Endothelial cell (in vitro differentiated cells): Measurements from ENCODE around the gene A1BG. TPM values are rescaled to one million over a fixed set of nuclear protein-coding genes. Genes with fewer than 3 reads are reported as not detected.
A peak's percentile ranks its signal among the peaks of the same experiment; 100 is the strongest.
"Not testable (repeated sequence)": the region's sequence is repeated elsewhere in the genome, so short reads cannot be mapped to it uniquely, and the experiment has no call there.

Source experiments
- DNase-seq: peaks from one replicate; pipeline ENCODE4 v3.0.0; 2021; ENCODE audit warnings: low spot score
- H3K27ac Mint-ChIP-seq: one replicate; pipeline ENCODE4 v1.8.0; 2021; ENCODE audit warnings: mixed read lengths, inconsistent platforms; ENCODE audit not compliant: unreplicated experiment
- H3K27me3 Mint-ChIP-seq: one replicate; pipeline ENCODE4 v1.8.0; 2021; ENCODE audit warnings: mild to moderate bottlenecking, moderate library complexity, mixed read lengths, inconsistent platforms; ENCODE audit not compliant: unreplicated experiment
- H3K36me3 Mint-ChIP-seq: one replicate; pipeline ENCODE4 v1.8.0; 2021; ENCODE audit warnings: mild to moderate bottlenecking, low read depth, mixed read lengths, inconsistent platforms; ENCODE audit not compliant: unreplicated experiment
- H3K4me1 Mint-ChIP-seq: one replicate; pipeline ENCODE4 v1.8.0; 2021; ENCODE audit warnings: mild to moderate bottlenecking, mixed read lengths, inconsistent platforms; ENCODE audit not compliant: unreplicated experiment
- H3K4me3 Mint-ChIP-seq: one replicate; pipeline ENCODE4 v1.8.0; 2021; ENCODE audit warnings: mild to moderate bottlenecking, mixed read lengths, inconsistent platforms; ENCODE audit not compliant: unreplicated experiment
- H3K9me3 Mint-ChIP-seq: one replicate; pipeline ENCODE4 v1.8.0; 2021; ENCODE audit warnings: mixed read lengths, inconsistent platforms; ENCODE audit not compliant: unreplicated experiment
- total RNA-seq: library from RNA; stranded (reverse); fragmentation: NEBNext Ultra II Directional; extraction: Animal tissue kit (Norgen Biotek cat#: 25700); gene quantifications from one replicate; pipeline ENCODE4 v1.2.1, GENCODE V29; 2021; ENCODE audit not compliant: unreplicated experiment
- TF ChIP-seq, protein P1 (sequence below): fragments of 200-600 bp; sonication (generic); IDR thresholded peaks from one replicate; pipeline ENCODE4 v1.5.0; 2021; ENCODE audit warnings: antibody characterized with exemption; ENCODE audit not compliant: unreplicated experiment

The A1BG gene
- total RNA-seq, 1 donor from 2014 or later = 41.9 TPM

DNA sequence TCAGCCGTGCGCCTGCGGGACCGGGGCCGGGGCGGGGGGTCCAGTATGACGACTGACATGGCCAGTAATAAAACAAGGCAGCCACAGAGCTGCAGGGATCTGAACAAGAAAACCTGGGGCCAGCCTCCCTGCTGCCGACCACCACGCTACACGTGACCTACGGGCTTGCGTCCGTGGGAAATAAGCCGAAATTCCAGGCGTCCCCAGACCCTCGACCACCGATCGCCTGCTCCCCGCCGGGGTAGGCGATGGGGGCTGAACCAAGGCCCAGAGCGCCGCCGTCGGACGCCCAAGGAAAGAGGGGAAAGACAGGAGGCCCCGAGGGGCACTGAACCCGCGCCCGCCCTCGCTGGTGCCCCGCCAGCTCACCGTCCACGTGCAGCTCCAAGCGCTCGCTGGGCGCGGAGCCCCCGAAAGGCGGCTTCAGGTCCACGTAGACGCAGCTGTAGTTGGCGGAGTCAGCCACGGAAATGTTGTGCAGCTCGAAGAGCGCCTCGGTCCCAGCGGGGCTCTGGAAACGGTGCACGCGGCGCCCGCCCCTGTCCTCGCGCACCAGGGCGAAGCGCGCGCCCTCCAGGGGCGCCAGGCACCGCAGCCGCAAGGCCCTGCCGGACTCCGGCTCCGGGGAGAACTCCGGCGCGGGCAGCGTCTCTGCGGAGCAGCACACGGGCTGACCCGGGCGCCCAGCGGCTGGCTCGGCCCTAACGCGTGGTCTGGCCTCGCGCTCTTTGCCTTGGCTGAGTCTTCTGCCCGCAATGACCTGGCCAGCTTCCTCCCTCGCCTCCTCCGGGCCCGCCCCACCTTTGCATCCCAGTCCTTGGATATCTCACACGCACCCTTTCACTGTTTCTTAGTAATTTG lies 3.1 kb downstream of the A1BG start:
- no peak for DNase-seq
- peaks cover 12% of the 10 kb centered on the region for H3K36me3 Mint-ChIP-seq
- peaks cover 12% of the 10 kb centered on the region for H3K4me1 Mint-ChIP-seq
- TF ChIP-seq, protein P1, sequence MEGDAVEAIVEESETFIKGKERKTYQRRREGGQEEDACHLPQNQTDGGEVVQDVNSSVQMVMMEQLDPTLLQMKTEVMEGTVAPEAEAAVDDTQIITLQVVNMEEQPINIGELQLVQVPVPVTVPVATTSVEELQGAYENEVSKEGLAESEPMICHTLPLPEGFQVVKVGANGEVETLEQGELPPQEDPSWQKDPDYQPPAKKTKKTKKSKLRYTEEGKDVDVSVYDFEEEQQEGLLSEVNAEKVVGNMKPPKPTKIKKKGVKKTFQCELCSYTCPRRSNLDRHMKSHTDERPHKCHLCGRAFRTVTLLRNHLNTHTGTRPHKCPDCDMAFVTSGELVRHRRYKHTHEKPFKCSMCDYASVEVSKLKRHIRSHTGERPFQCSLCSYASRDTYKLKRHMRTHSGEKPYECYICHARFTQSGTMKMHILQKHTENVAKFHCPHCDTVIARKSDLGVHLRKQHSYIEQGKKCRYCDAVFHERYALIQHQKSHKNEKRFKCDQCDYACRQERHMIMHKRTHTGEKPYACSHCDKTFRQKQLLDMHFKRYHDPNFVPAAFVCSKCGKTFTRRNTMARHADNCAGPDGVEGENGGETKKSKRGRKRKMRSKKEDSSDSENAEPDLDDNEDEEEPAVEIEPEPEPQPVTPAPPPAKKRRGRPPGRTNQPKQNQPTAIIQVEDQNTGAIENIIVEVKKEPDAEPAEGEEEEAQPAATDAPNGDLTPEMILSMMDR = no peak
- no peak overlapping the region for H3K27ac Mint-ChIP-seq
- no peak overlapping the region for H3K4me3 Mint-ChIP-seq
- H3K9me3 Mint-ChIP-seq = no peaks in the 10 kb centered on the region
- H3K27me3 Mint-ChIP-seq = peaks cover 10% of the 10 kb centered on the region

DNA sequence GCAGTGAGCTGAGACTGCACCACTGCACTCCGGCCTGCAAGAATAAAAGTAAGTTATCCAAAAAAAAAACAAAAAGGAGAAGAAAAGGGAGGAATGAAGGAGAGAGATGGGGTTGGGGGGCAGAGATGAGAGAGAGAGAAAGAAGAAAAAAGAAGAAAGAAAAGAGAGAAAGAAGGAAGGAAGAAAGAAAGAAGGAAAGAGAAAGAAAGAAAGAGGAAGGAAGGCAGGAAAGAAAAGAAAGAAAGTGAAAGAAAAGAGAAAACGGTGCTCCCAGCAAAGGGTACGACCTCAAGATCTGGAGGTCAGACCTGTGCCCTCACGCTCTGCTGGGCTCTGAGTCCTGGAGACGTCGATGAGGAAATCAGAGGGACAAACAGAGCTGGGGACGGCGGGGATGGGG lies 3.7 kb downstream of the A1BG start:
- DNase-seq = no peak
- TF ChIP-seq, protein P1 = no peak
- H3K36me3 Mint-ChIP-seq = peaks cover 12% of the 10 kb centered on the region
- peaks cover 12% of the 10 kb centered on the region for H3K4me1 Mint-ChIP-seq
- H3K27me3 Mint-ChIP-seq = peaks cover 8% of the 10 kb centered on the region
- peak overlapping the region; percentile 54 for H3K4me3 Mint-ChIP-seq
- peak overlapping the region; percentile 77 for H3K27ac Mint-ChIP-seq
- H3K9me3 Mint-ChIP-seq = no peaks in the 10 kb centered on the region

DNA sequence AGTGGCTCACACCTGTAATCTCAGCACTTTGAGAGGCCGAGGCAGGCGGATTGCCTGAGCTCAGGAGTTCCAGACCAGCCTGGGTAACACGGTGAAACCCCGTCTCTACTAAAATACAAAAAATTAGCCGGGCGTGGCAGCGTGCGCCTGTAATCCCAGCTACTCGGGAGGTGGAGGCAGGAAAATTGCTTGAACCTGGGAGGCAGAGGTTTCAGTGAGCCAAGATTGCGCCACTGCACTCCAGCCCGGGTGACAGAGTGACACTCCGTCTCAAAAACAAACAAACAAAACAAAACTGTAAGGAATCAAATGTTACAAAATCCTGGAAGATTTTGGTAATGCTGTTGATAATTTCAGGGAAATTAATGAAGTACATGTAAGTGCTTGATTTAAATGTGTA lies 5.2 kb downstream of the A1BG start:
- not testable (repeated sequence) for DNase-seq, H3K9me3 Mint-ChIP-seq, H3K27me3 Mint-ChIP-seq, H3K27ac Mint-ChIP-seq
- Mint-ChIP-seq H3K36me3 (peaks cover 12% of the 10 kb centered on the region), H3K4me1 (peaks cover 12% of the 10 kb centered on the region), H3K4me3 (peak overlapping the region; percentile 97)

DNA sequence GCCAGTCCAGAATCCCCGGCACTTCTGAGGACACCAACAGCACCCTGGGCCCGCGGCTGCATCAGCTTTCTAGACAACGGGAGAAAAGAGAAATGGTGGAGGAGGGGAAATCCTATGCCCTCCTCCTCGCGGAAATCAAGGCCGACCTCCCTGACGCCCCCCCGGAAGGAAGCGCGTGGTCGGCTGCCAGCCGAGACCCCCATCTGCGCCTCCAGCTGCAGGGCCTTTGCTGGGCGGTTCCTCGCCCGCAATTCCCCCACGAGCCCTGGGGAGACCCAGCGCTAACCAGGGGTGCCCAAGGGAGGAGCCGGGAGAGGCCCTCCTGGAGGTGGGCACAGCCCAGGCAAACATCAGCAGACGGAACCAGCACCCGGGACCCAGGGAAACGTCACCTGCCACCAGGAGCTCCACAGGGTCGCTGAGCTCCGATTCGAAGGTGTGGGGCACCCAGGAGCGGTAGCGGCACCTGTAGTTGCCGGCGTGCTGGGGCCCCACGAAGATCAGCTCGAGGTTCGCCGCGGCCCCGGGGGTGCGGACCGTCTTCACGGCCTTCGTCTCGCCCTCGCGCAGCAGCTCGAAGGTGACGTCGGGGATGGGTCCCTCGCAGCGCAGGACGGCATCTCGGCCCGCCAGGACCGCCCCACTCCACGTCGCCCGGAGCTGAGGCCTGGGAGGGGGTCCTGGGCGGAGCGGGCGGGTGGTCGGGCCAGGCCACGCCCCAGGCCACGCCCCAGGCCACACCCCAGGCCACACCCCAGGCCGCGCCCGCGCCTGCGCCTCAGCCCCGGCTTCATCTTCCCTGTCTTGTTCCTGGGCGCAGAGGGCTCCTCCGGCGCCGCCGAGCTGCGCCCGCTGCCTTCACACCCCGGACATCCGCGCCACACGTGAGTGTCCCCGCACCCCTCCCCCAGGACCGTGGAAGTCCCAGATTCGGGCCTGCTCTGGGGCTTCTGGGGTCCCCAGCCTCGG lies 6.0 kb downstream of the A1BG start:
- H3K9me3 Mint-ChIP-seq = no peaks in the 10 kb centered on the region
- H3K4me1 Mint-ChIP-seq = peaks cover 12% of the 10 kb centered on the region
- peak; percentile 64 for DNase-seq
- H3K27ac Mint-ChIP-seq = peak overlapping the region; percentile 72
- H3K27me3 Mint-ChIP-seq = peaks cover 5% of the 10 kb centered on the region
- peaks cover 12% of the 10 kb centered on the region for H3K36me3 Mint-ChIP-seq
- TF ChIP-seq, protein P1 = no peak
- H3K4me3 Mint-ChIP-seq = peak overlapping the region; percentile 97

DNA sequence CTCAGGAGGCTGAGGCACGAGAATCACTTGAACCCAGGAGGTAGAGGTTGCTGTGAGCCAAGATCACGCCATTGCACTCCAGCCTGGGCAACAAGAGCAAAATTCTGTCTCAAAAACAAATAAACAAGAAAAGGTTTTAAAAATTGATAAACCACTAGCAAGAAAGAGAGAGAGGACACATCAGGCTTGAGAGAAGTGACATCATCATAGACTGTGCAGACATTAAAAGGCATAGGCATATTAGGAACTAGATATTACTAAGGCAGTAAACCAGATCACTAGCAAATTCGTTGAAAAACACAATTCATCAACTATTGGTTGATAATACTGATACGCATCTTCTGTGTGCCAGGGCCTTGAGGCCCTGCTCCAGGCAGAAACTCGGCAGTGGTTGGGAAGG lies 7.7 kb downstream of the A1BG start:
- H3K4me3 Mint-ChIP-seq = peak overlapping the region; percentile 94
- peak overlapping the region; percentile 55 for H3K27ac Mint-ChIP-seq
- TF ChIP-seq, protein P1 = no peak
- peaks cover 21% of the 10 kb centered on the region for H3K4me1 Mint-ChIP-seq
- peaks cover 21% of the 10 kb centered on the region for H3K36me3 Mint-ChIP-seq
- peaks cover 5% of the 10 kb centered on the region for H3K27me3 Mint-ChIP-seq
- no peak for DNase-seq
- H3K9me3 Mint-ChIP-seq = no peaks in the 10 kb centered on the region
